Rectal smooth muscle tissue (tissue), 1 donor: ENCODE measurements around the gene PREX1.

Experiments used
- H3K27ac ChIP-seq: one replicate; pipeline ENCODE4 v1.7.0; 2013; ENCODE audit warnings: low read depth, low read length, inconsistent platforms
- H3K27me3 ChIP-seq: one replicate; pipeline ENCODE4 v1.7.0; 2013; ENCODE audit warnings: low read length; ENCODE audit not compliant: control insufficient read depth, insufficient read depth
- H3K36me3 ChIP-seq: one replicate; pipeline ENCODE4 v1.7.0; 2013; ENCODE audit warnings: low read length; ENCODE audit not compliant: control insufficient read depth, insufficient read depth
- H3K4me1 ChIP-seq: one replicate; pipeline ENCODE4 v1.7.0; 2013; ENCODE audit warnings: low read length; ENCODE audit not compliant: control insufficient read depth, insufficient read depth
- H3K4me3 ChIP-seq: one replicate; pipeline ENCODE4 v1.7.0; 2013; ENCODE audit warnings: low read length
- H3K9ac ChIP-seq: one replicate; pipeline ENCODE4 v1.7.0; 2013; ENCODE audit warnings: low read length

Gene PREX1

GRCh38 chr20:48698507-48699267 is 129.1 kb downstream of the PREX1 start:
- H3K9ac ChIP-seq, result no peak overlapping the region
- H3K4me3 ChIP-seq, result no peak overlapping the region
- no peaks in the 10 kb centered on the region for H3K36me3 ChIP-seq
- H3K27ac ChIP-seq, result no peak overlapping the region
- H3K4me1 ChIP-seq, result no peaks in the 10 kb centered on the region
- H3K27me3 ChIP-seq, result no peaks in the 10 kb centered on the region

DNA sequence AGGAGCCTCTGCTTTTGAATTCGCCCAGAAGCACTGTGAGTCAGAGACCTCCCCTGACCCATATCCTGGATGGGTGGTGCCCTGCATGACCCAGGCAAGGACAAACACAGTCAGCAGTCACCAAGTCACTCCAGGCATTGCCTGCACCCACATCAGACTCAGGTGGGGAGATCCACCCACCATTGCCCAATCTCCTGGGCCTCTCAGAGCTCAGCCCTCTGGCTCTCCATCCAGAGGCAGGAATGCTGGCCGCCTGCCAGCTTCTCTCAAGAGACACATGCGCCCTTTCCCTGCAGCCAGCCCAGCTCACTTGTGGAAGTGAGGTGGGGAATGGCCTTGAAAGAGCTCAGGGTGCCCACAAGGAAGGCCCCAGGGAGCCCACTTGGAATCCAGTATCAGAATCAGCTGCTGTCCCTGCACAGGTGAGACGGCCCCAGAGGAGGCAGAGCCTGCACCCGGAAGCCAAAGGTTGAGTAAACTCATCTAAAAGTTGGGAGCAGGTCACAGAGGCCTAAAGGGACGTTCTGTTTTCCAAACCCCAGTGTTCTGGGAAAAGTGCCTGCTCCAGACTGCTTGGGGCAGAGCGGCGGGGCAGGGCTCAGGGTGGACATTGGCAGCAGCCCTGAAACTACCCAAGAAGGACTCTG is 129.8 kb downstream of the PREX1 start:
- no peak overlapping the region for H3K27ac ChIP-seq
- H3K27me3 ChIP-seq, result no peaks in the 10 kb centered on the region
- H3K4me1 ChIP-seq, result no peaks in the 10 kb centered on the region
- H3K36me3 ChIP-seq, result no peaks in the 10 kb centered on the region
- H3K9ac ChIP-seq, result no peak overlapping the region
- no peak overlapping the region for H3K4me3 ChIP-seq

GRCh38 chr20:48696671-48697070 is 131.1 kb downstream of the PREX1 start:
- H3K27me3 ChIP-seq, result no peaks in the 10 kb centered on the region
- no peak overlapping the region for H3K27ac ChIP-seq
- H3K9ac ChIP-seq, result no peak overlapping the region
- no peaks in the 10 kb centered on the region for H3K4me1 ChIP-seq
- H3K36me3 ChIP-seq, result no peaks in the 10 kb centered on the region
- H3K4me3 ChIP-seq, result no peak overlapping the region

DNA sequence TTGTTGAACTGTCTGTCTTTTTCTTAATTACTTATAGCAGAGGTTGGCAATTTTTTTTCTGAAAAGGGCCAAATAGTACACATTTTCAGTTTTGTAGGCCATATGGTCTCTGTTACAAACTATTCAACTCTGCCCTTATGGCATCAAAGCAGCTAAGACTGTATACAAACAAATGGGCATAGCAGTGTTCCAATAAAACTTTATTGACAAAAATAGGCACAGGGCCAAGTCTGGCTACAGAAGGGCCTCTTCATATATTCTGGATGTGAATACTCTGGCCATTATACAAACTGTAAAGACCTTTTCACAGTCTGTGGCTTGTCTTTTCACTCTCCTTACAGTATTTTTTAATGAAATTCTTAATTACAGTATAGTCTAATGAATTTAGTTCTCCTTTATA is 132.1 kb downstream of the PREX1 start:
- H3K27me3 ChIP-seq, result no peaks in the 10 kb centered on the region
- H3K4me3 ChIP-seq, result no peak overlapping the region
- no peak overlapping the region for H3K27ac ChIP-seq
- H3K4me1 ChIP-seq, result no peaks in the 10 kb centered on the region
- no peaks in the 10 kb centered on the region for H3K36me3 ChIP-seq
- H3K9ac ChIP-seq, result no peak overlapping the region

GRCh38 chr20:48695255-48695654 is 132.5 kb downstream of the PREX1 start:
- no peak overlapping the region for H3K27ac ChIP-seq

GRCh38 chr20:48694381-48694865 is 133.4 kb downstream of the PREX1 start:
- Histone ChIP-seq H3K27ac (no peak overlapping the region), H3K27me3 (no peaks in the 10 kb centered on the region), H3K36me3 (no peaks in the 10 kb centered on the region), H3K4me1 (no peaks in the 10 kb centered on the region), H3K9ac (no peak overlapping the region), H3K4me3 (no peak overlapping the region)

More at GRCh38 chr20:48695255-48695654, 132.5 kb downstream of the PREX1 start:
- no peaks in the 10 kb centered on the region for H3K4me1 ChIP-seq
- no peak overlapping the region for H3K9ac ChIP-seq
- no peaks in the 10 kb centered on the region for H3K36me3 ChIP-seq
- no peak overlapping the region for H3K4me3 ChIP-seq
- H3K27me3 ChIP-seq, result no peaks in the 10 kb centered on the region

DNA sequence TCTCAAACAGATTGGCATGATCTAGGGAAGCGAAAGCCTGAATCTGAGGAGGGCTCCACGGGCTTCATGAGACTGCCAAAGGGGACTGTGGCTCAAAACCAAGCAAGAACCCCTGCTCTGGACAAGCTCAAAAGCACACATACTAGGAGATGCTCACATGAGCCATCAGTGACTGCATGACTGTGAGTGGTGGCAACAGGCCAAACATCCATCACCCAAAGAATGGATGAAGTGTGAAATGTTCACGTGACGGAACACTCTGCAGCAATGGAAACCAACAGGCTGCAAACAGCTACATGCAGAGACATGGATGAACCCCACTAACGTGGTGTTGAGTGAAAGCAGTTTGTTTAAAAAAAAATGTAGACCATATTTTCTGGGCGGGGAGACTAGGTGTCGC is 136.3 kb downstream of the PREX1 start:
- H3K27ac ChIP-seq, result no peak overlapping the region
- no peak overlapping the region for H3K9ac ChIP-seq
- no peaks in the 10 kb centered on the region for H3K4me1 ChIP-seq
- no peak overlapping the region for H3K4me3 ChIP-seq
- no peaks in the 10 kb centered on the region for H3K27me3 ChIP-seq
- H3K36me3 ChIP-seq, result no peaks in the 10 kb centered on the region

DNA sequence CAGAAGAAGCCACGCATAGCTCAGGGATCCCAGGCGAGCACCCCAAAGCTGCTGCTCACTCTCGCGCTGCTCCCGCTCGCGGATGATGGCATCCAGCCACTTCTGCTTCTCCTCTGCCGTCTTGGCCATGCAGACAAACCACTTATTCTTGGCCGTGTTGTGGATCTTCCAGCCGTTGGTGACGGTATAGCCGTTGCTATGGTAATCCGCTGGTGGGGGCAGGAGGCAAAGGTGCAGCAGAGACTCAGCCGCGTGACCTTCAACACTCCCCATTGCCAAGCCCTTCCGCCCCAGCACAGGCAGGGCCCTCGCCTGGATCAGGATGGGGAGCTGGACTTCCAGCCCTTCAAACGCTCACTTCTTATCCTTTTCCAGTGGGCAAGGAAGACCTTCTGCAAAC is 136.9 kb downstream of the PREX1 start:
- no peaks in the 10 kb centered on the region for H3K36me3 ChIP-seq
- no peaks in the 10 kb centered on the region for H3K4me1 ChIP-seq
- no peak overlapping the region for H3K27ac ChIP-seq
- H3K27me3 ChIP-seq, result no peaks in the 10 kb centered on the region
- no peak overlapping the region for H3K4me3 ChIP-seq
- no peak overlapping the region for H3K9ac ChIP-seq

DNA sequence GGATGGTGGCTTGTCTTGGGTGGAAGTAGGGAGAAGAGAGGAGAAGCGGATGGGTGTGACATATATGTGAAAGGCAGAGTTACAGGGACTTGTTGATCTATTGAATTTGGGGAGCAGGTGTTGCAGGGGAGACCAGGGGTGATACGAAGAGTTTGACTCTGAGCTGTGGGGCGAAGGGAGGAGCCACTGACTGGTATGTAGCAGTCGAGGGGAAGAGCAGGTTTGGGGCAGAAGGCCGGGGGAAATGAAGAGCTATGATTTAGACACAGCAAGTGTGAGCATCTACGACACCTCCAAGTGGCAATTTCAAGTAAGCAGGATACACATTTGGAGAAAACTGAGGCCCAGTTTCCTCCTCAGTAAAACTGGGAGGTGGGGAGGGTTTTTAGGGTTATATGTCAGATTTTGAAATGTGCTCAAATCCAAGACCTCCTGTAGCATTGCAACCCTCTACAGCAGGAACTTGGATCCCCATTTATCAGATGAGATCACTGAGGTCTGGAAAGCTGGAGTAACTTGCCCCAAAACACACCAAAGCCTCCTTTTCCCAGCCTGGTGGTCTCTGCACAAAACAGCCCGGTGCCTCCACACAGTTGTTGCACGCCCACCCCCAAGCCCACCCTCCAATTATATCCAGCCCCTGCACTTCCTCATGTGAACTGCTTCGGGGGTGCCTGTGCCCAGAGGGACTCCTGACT is 137.8 kb downstream of the PREX1 start:
- Histone ChIP-seq H3K27me3 (no peaks in the 10 kb centered on the region), H3K4me1 (no peaks in the 10 kb centered on the region), H3K9ac (no peak overlapping the region), H3K36me3 (no peaks in the 10 kb centered on the region), H3K4me3 (no peak overlapping the region), H3K27ac (no peak overlapping the region)

GRCh38 chr20:48689388-48689787 is 138.4 kb downstream of the PREX1 start:
- H3K4me3 ChIP-seq, result no peak overlapping the region
- H3K9ac ChIP-seq, result no peak overlapping the region
- H3K4me1 ChIP-seq, result no peaks in the 10 kb centered on the region
- no peaks in the 10 kb centered on the region for H3K36me3 ChIP-seq
- H3K27me3 ChIP-seq, result no peaks in the 10 kb centered on the region
- H3K27ac ChIP-seq, result no peak overlapping the region

GRCh38 chr20:48688579-48688978 is 139.2 kb downstream of the PREX1 start:
- H3K4me3 ChIP-seq, result no peak overlapping the region
- no peaks in the 10 kb centered on the region for H3K36me3 ChIP-seq
- H3K27me3 ChIP-seq, result no peaks in the 10 kb centered on the region
- H3K9ac ChIP-seq, result no peak overlapping the region
- H3K4me1 ChIP-seq, result no peaks in the 10 kb centered on the region
- H3K27ac ChIP-seq, result no peak overlapping the region

- Histone ChIP-seq H3K9ac (no peak overlapping the region), H3K36me3 (no peaks in the 10 kb centered on the region), H3K27me3 (no peaks in the 10 kb centered on the region), H3K4me1 (peaks cover 9% of the 10 kb centered on the region), H3K27ac (no peak overlapping the region), H3K4me3 (no peak overlapping the region)
Observed at GRCh38 chr20:48687117-48687800, 140.5 kb downstream of the PREX1 start.
